A673 (cell line): Measurements from ENCODE around the gene LRRC32. TPM values are rescaled to one million over a fixed set of nuclear protein-coding genes. Genes with fewer than 3 reads are reported as not detected.

ENCODE experiments used
- BruUV-seq: library from RNA; stranded (reverse); fragments of 400-500 nt; replicated peaks from 2 replicates; lab custom pipeline; 2021; lab: Mats Ljungman, UMichigan
- CTCF ChIA-PET: fragments of 300-600 bp; sonication (Branson Sonifier 250); formaldehyde crosslinking; loops from one replicate; lab custom pipeline; 2022; ENCODE audit warnings: antibody characterized with exemption; lab: Charles Lee
- POLR2A ChIA-PET: fragments of 300-600 bp; sonication (Branson Sonifier 250); formaldehyde crosslinking; loops from one replicate; lab custom pipeline; 2022; ENCODE audit warnings: antibody characterized with exemption; ENCODE audit not compliant: low non-redundant PET; lab: Charles Lee
- DNase-seq: peaks from one replicate; pipeline ENCODE4 v3.0.0-alpha.2; 2015; ENCODE audit warnings: low spot score
- H3K27ac ChIP-seq: fragments of 200-600 bp; sonication (generic); 2 replicates; pipeline ENCODE4 v1.5.1; 2016; ENCODE audit warnings: mixed run types, low read depth, mild to moderate bottlenecking, mixed read lengths, antibody characterized with exemption, low read length; ENCODE audit not compliant: poor library complexity, severe bottlenecking
- H3K27me3 ChIP-seq: fragments of 200-600 bp; sonication (generic); replicated peaks from 2 replicates; pipeline ENCODE4 v1.6.1; 2017; ENCODE audit warnings: mixed run types, low read depth, mild to moderate bottlenecking, mixed read lengths, antibody characterized with exemption, low read length; ENCODE audit not compliant: insufficient read depth, poor library complexity
- H3K36me3 ChIP-seq: fragments of 200-600 bp; sonication (generic); 2 replicates; pipeline ENCODE4 v1.6.1; 2016; ENCODE audit warnings: mixed run types, mild to moderate bottlenecking, mixed read lengths, antibody characterized with exemption, low read length; ENCODE audit not compliant: insufficient read depth, poor library complexity, severe bottlenecking
- H3K4me1 ChIP-seq: fragments of 200-600 bp; sonication (generic); 2 replicates; pipeline ENCODE4 v1.6.1; 2017; ENCODE audit warnings: mixed run types, mild to moderate bottlenecking, mixed read lengths, antibody characterized with exemption, low read length; ENCODE audit not compliant: insufficient read depth, poor library complexity, severe bottlenecking
- H3K4me3 ChIP-seq: fragments of 200-600 bp; sonication (generic); 2 replicates; pipeline ENCODE4 v1.5.1; 2016; ENCODE audit warnings: low read depth, mixed run types, mild to moderate bottlenecking, mixed read lengths, low read length; ENCODE audit not compliant: poor library complexity, severe bottlenecking
- H3K9me3 ChIP-seq: fragments of 200-600 bp; sonication (generic); 2 replicates; pipeline ENCODE4 v1.6.1; 2016; ENCODE audit warnings: mixed run types, low read depth, mild to moderate bottlenecking, mixed read lengths, antibody characterized with exemption, low read length; ENCODE audit not compliant: poor library complexity, severe bottlenecking
- EZH2 ChIP-seq: fragments of 200-600 bp; sonication (generic); IDR thresholded peaks from 2 replicates; pipeline ENCODE4 v1.6.1; 2017; ENCODE audit warnings: borderline replicate concordance, low read depth, mild to moderate bottlenecking, mixed read lengths, antibody characterized with exemption, low read length; ENCODE audit not compliant: poor library complexity, severe bottlenecking
- intact Hi-C: fragments of 100-400 bp; cut with micrococcal nuclease; formaldehyde crosslinking; loops from one replicate; pipeline ENCODE4 v1.10.0; 2022; ENCODE audit not compliant: unreplicated experiment
- total RNA-seq: library from RNA; stranded (reverse); gene quantifications from 2 replicates; pipeline ENCODE4 v1.2.3, GENCODE V29; 2021
- TF ChIP-seq, protein P1 (sequence below): fragments of 300-800, 200-600 bp; sonication (generic); conservative IDR thresholded peaks from 2 replicates; pipeline ENCODE4 v1.5.1; 2017; ENCODE audit warnings: low read depth, mild to moderate bottlenecking, antibody characterized with exemption, low read length, moderate library complexity, mixed read lengths

Gene LRRC32
- total RNA-seq, 1 experiment from 2014 or later = not detected

- Histone ChIP-seq H3K9me3 (no peaks in the 10 kb centered on the region), H3K4me1 (no peaks in the 10 kb centered on the region), H3K4me3 (no peak overlapping the region), H3K27me3 (no peaks in the 10 kb centered on the region), H3K36me3 (no peaks in the 10 kb centered on the region), H3K27ac (no peak overlapping the region)
- TF ChIP-seq, protein P1, sequence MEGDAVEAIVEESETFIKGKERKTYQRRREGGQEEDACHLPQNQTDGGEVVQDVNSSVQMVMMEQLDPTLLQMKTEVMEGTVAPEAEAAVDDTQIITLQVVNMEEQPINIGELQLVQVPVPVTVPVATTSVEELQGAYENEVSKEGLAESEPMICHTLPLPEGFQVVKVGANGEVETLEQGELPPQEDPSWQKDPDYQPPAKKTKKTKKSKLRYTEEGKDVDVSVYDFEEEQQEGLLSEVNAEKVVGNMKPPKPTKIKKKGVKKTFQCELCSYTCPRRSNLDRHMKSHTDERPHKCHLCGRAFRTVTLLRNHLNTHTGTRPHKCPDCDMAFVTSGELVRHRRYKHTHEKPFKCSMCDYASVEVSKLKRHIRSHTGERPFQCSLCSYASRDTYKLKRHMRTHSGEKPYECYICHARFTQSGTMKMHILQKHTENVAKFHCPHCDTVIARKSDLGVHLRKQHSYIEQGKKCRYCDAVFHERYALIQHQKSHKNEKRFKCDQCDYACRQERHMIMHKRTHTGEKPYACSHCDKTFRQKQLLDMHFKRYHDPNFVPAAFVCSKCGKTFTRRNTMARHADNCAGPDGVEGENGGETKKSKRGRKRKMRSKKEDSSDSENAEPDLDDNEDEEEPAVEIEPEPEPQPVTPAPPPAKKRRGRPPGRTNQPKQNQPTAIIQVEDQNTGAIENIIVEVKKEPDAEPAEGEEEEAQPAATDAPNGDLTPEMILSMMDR = no peak
- no peak for TF ChIP-seq EZH2
- ChIA-PET CTCF (no interaction called here), POLR2A (no interaction called here)
- no TSS peak for BruUV-seq
- intact Hi-C loops = no loop called here
- DNase-seq = no peak
These were observed 13.9 kb downstream of the LRRC32 start for GRCh38 chr11:76656571-76657081.

GRCh38 chr11:76656050-76656531 lies 14.5 kb downstream of the LRRC32 start:
- CTCF ChIA-PET = no interaction called here
- no TSS peak for BruUV-seq

DNA sequence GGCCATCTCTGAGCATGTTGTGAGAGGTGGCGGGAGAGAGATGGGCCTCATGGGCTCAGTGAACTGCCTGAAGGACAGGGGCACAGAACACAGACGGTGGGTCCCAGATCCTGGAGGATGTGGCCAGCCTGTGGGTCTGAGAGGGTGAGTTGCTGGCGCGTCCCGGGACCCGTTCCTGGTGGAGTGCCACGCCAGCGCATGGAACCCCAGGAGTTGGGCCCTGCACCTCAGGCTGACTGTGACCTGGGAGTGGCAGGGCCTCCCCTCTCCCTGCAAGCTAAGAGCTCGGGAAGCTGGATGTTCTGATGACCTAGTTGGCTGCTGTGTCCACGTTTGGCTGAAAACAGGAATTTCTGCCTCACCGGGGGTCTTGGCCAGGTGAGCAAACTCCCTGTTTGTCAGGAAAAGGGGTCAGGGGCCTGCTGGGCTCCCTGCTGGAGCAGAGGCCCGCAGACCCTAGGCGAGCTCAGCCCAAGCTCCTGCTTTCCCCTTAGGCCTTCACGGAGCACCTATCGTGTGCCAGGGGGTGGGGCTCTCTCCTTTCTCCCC lies 15.0 kb downstream of the LRRC32 start:
- Histone ChIP-seq H3K27ac (no peak overlapping the region), H3K4me3 (no peak overlapping the region), H3K9me3 (no peaks in the 10 kb centered on the region), H3K36me3 (no peaks in the 10 kb centered on the region), H3K27me3 (no peaks in the 10 kb centered on the region), H3K4me1 (no peaks in the 10 kb centered on the region)
- CTCF ChIA-PET = no interaction called here
- intact Hi-C loops = no loop called here
- no peak for TF ChIP-seq EZH2
- TF ChIP-seq, protein P1 = no peak
- no TSS peak for BruUV-seq
- POLR2A ChIA-PET = no interaction called here
- DNase-seq = no peak

More at GRCh38 chr11:76656050-76656531, 14.5 kb downstream of the LRRC32 start:
- H3K36me3 ChIP-seq = no peaks in the 10 kb centered on the region
- no peaks in the 10 kb centered on the region for H3K4me1 ChIP-seq
- H3K27ac ChIP-seq = no peak overlapping the region
- no peak for TF ChIP-seq EZH2
- POLR2A ChIA-PET = no interaction called here
- H3K9me3 ChIP-seq = no peaks in the 10 kb centered on the region
- H3K27me3 ChIP-seq = no peaks in the 10 kb centered on the region
- no peak for DNase-seq
- H3K4me3 ChIP-seq = no peak overlapping the region
- intact Hi-C loops = no loop called here

- no TSS peak for BruUV-seq
- CTCF ChIA-PET = no interaction called here
- H3K27ac ChIP-seq = no peak overlapping the region
These were observed 15.6 kb downstream of the LRRC32 start for GRCh38 chr11:76654980-76655379.

More at GRCh38 chr11:76654980-76655379, 15.6 kb downstream of the LRRC32 start:
- Histone ChIP-seq H3K27me3 (no peaks in the 10 kb centered on the region), H3K36me3 (no peaks in the 10 kb centered on the region), H3K4me1 (no peaks in the 10 kb centered on the region), H3K9me3 (no peaks in the 10 kb centered on the region), H3K4me3 (no peak overlapping the region)
- TF ChIP-seq, protein P1 = no peak
- no peak for TF ChIP-seq EZH2
- POLR2A ChIA-PET = no interaction called here
- no peak for DNase-seq
- intact Hi-C loops = no loop called here
